PFSK-1 (cell line): Measurements from ENCODE around the gene TEX11.

Source experiments
- POLR2AphosphoS5 ChIP-seq: IDR thresholded peaks from 2 replicates; pipeline ENCODE4 v1.6.1; 2012; ENCODE audit warnings: low read depth, mild to moderate bottlenecking, control low read depth, low read length, moderate library complexity
- REST ChIP-seq, 2 experiments: IDR thresholded peaks; 2 replicates each; pipeline versions ENCODE4 v1.6.1 to v1.8.0; 2011 to 2012; ENCODE audit warnings: low read depth in 2 of 2, low read length in 2 of 2, control low read depth in 1 of 2, inconsistent platforms in 1 of 2, mild to moderate bottlenecking in 1 of 2, moderate library complexity in 1 of 2; ENCODE audit not compliant: insufficient read depth in 1 of 2
- SIN3A ChIP-seq: IDR thresholded peaks from 2 replicates; pipeline ENCODE4 v1.6.1; 2012; ENCODE audit warnings: mild to moderate bottlenecking, low read length, moderate library complexity, borderline replicate concordance; ENCODE audit not compliant: insufficient read depth
- TAF1 ChIP-seq: IDR thresholded peaks from 2 replicates; pipeline ENCODE4 v1.6.1; 2012; ENCODE audit warnings: low read length, control low read depth, borderline replicate concordance; ENCODE audit not compliant: insufficient read depth

DNA sequence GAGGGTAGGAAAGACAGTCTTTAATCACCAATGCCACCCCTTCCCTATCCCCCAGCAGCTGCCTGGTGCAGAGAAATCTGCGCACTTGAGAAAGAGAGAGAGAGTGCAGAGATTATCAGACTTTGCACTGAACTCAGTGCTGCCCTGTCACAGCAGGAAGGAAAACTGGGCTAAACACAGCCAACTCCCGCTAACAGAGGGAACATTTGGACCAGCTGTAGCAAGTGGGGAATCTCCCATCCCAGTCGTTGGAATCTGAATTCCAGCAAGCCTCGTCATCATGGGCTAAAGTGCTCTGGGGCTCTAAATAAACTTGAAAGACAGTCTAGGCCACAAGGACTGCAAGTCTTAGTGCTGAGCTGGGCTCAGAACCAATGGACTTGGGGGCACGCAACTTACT, 295.2 kb downstream of the TEX11 start:
- no peak for TF ChIP-seq POLR2AphosphoS5
- no peak for TF ChIP-seq SIN3A
- no peak for TF ChIP-seq TAF1
- no peak for TF ChIP-seq REST (IDR thresholded peaks at IDR 0.05; ENCODE audit: insufficient read depth in 1 of 2, low read depth in 2 of 2, low read length in 2 of 2)
